Hepatocyte (in vitro differentiated cells): ENCODE data around the gene MED13L. TPM values are rescaled to one million over a fixed set of nuclear protein-coding genes. Genes with fewer than 3 reads are reported as not detected.

ENCODE experiments used
- DNase-seq: peaks from one replicate; pipeline ENCODE4 v3.0.0-alpha.2; 2016; ENCODE audit warnings: low spot score
- H2AFZ ChIP-seq: fragments of 200-600 bp; sonication (generic); 2 replicates; pipeline ENCODE4 v1.6.0; 2016; ENCODE audit warnings: antibody characterized with exemption, mild to moderate bottlenecking
- H3K27ac ChIP-seq: fragments of 200-600 bp; sonication (generic); 2 replicates; pipeline ENCODE4 v1.5.1; 2016; ENCODE audit warnings: mild to moderate bottlenecking
- H3K27me3 ChIP-seq: fragments of 200-600 bp; sonication (generic); 2 replicates; pipeline ENCODE4 v1.6.1; 2016
- H3K36me3 ChIP-seq: fragments of 200-600 bp; sonication (generic); replicated peaks from 2 replicates; pipeline ENCODE4 v1.5.1; 2016; ENCODE audit warnings: low read depth; ENCODE audit not compliant: insufficient read depth
- H3K4me1 ChIP-seq: fragments of 200-600 bp; sonication (generic); 2 replicates; pipeline ENCODE4 v1.5.1; 2016; ENCODE audit warnings: mild to moderate bottlenecking, moderate library complexity; ENCODE audit not compliant: insufficient read depth
- H3K4me2 ChIP-seq: fragments of 200-600 bp; sonication (generic); 2 replicates; pipeline ENCODE4 v1.6.0; 2016
- H3K4me3 ChIP-seq: fragments of 200-600 bp; sonication (generic); 2 replicates; pipeline ENCODE4 v1.5.1; 2016; ENCODE audit warnings: mild to moderate bottlenecking
- H3K79me2 ChIP-seq: fragments of 200-600 bp; sonication (generic); 2 replicates; pipeline ENCODE4 v1.6.0; 2017; ENCODE audit warnings: mild to moderate bottlenecking
- H3K9me2 ChIP-seq: fragments of 200-600 bp; sonication (generic); replicated peaks from 2 replicates; pipeline ENCODE4 v1.6.0; 2017; ENCODE audit warnings: mild to moderate bottlenecking; ENCODE audit not compliant: insufficient read depth
- H3K9me3 ChIP-seq: fragments of 200-600 bp; sonication (generic); 2 replicates; pipeline ENCODE4 v1.5.1; 2016; ENCODE audit warnings: low read depth, mild to moderate bottlenecking
- H4K20me1 ChIP-seq: fragments of 200-600 bp; sonication (generic); 2 replicates; pipeline ENCODE4 v1.6.0; 2016; ENCODE audit warnings: mild to moderate bottlenecking; ENCODE audit not compliant: insufficient read depth, poor library complexity, severe bottlenecking
- CTCF ChIP-seq: fragments of 200-600 bp; sonication (generic); IDR thresholded peaks from 2 replicates; pipeline ENCODE4 v1.5.1; 2016; ENCODE audit warnings: antibody characterized with exemption, mild to moderate bottlenecking; ENCODE audit not compliant: poor library complexity
- EZH2 ChIP-seq: fragments of 200-600 bp; sonication (generic); IDR thresholded peaks from 2 replicates; pipeline ENCODE4 v1.6.1; 2016; ENCODE audit warnings: antibody characterized with exemption, mild to moderate bottlenecking, borderline replicate concordance
- EZH2phosphoT487 ChIP-seq: fragments of 200-600 bp; sonication (generic); IDR thresholded peaks from one replicate; pipeline ENCODE4 v1.6.1; 2018; ENCODE audit warnings: antibody characterized with exemption, mild to moderate bottlenecking, low read depth, moderate library complexity; ENCODE audit not compliant: unreplicated experiment, severe bottlenecking
- WGBS: methylation state at CpG from one replicate; pipeline ENCODE4 v1.1.6; 2016; ENCODE audit warnings: low lambda C conversion rate; ENCODE audit errors: missing lambda C conversion rate; 5-methylcytosine and 5-hydroxymethylcytosine counted together
- polyA plus RNA-seq: library from polyadenylated mRNA; unstranded; fragments of >200 nt; fragmentation: Nextera tagmentation; extraction: Ambion mirVana; gene quantifications from 2 replicates; pipeline ENCODE4 v1.2.1, GENCODE V29; 2016
- total RNA-seq: library from RNA; depleted of rRNA; stranded (reverse); fragments of >200 nt; gene quantifications from 2 replicates; pipeline ENCODE4 v1.2.3, GENCODE V29; 2014

The MED13L gene
- total and polyA plus RNA-seq, 2 experiments from 2014 or later: 23.7 to 135 TPM

- 85% methylated on average over 7 of the region's 7 CpGs for WGBS
- Histone ChIP-seq H3K4me3 (no peak overlapping the region), H3K4me2 (no peak overlapping the region), H3K27me3 (no peaks in the 10 kb centered on the region), H3K9me3 (no peaks in the 10 kb centered on the region), H3K27ac (no peak overlapping the region), H3K9me2 (no peaks in the 10 kb centered on the region), H3K36me3 (no peaks in the 10 kb centered on the region), H4K20me1 (peaks cover 74% of the 10 kb centered on the region), H3K4me1 (no peaks in the 10 kb centered on the region), H2AFZ (no peak overlapping the region), H3K79me2 (peaks cover 96% of the 10 kb centered on the region)
- DNase-seq: no peak
- TF ChIP-seq EZH2 (no peak), CTCF (no peak), EZH2phosphoT487 (no peak)
Measured at GRCh38 chr12:116026768-116027550, 250.5 kb downstream of the MED13L start.

- Histone ChIP-seq H3K27me3 (no peaks in the 10 kb centered on the region), H3K4me1 (no peaks in the 10 kb centered on the region), H3K4me2 (no peak overlapping the region), H3K9me2 (no peaks in the 10 kb centered on the region), H3K79me2 (peaks cover 94% of the 10 kb centered on the region), H3K9me3 (no peaks in the 10 kb centered on the region), H4K20me1 (peaks cover 74% of the 10 kb centered on the region), H3K36me3 (no peaks in the 10 kb centered on the region), H2AFZ (no peak overlapping the region), H3K27ac (no peak overlapping the region), H3K4me3 (no peak overlapping the region)
- no peak for DNase-seq
- TF ChIP-seq EZH2: no peak
- no peak for TF ChIP-seq EZH2phosphoT487
- TF ChIP-seq CTCF: no peak
Measured at GRCh38 chr12:116026346-116026745, 251.1 kb downstream of the MED13L start.

- Histone ChIP-seq H3K9me3 (no peaks in the 10 kb centered on the region), H3K9me2 (no peaks in the 10 kb centered on the region), H3K4me3 (no peak overlapping the region), H2AFZ (no peak overlapping the region), H4K20me1 (peaks cover 71% of the 10 kb centered on the region), H3K27me3 (no peaks in the 10 kb centered on the region), H3K79me2 (peaks cover 78% of the 10 kb centered on the region), H3K36me3 (no peaks in the 10 kb centered on the region), H3K27ac (no peak overlapping the region), H3K4me1 (no peaks in the 10 kb centered on the region), H3K4me2 (no peak overlapping the region)
- 65% methylated on average over 2 of the region's 2 CpGs for WGBS
- no peak for TF ChIP-seq EZH2
- TF ChIP-seq CTCF: no peak
- no peak for TF ChIP-seq EZH2phosphoT487
- no peak for DNase-seq
Measured at GRCh38 chr12:116024769-116025168, 252.7 kb downstream of the MED13L start.
